H9 (cell line): Measurements from ENCODE around the gene TTC39A. TPM values are rescaled to one million over a fixed set of nuclear protein-coding genes. Genes with fewer than 3 reads are reported as not detected.

Source experiments
- DNase-seq: peaks from one replicate; pipeline ENCODE4 v3.0.0-alpha.2; 2017
- H2AFZ ChIP-seq: one replicate; pipeline ENCODE4 v1.6.1; 2013; ENCODE audit warnings: mild to moderate bottlenecking, low read length, control low read depth, moderate library complexity
- H2AK5ac ChIP-seq: 2 replicates; pipeline ENCODE4 v1.6.1; 2013; ENCODE audit warnings: low read length, control low read depth, mixed read lengths; ENCODE audit not compliant: insufficient read length
- H2BK120ac ChIP-seq: one replicate; pipeline ENCODE4 v1.6.1; 2013; ENCODE audit warnings: low read depth, mild to moderate bottlenecking, low read length, control low read depth, inconsistent platforms; ENCODE audit not compliant: poor library complexity, severe bottlenecking
- H2BK12ac ChIP-seq: 2 replicates; pipeline ENCODE4 v1.6.1; 2013; ENCODE audit warnings: low read length, control low read depth, mixed read lengths, low read depth; ENCODE audit not compliant: insufficient read length
- H2BK15ac ChIP-seq: 2 replicates; pipeline ENCODE4 v1.6.1; 2013; ENCODE audit warnings: low read depth, low read length, control low read depth
- H2BK20ac ChIP-seq: one replicate; pipeline ENCODE4 v1.6.1; 2013; ENCODE audit warnings: low read depth, mild to moderate bottlenecking, low read length, control low read depth, inconsistent platforms; ENCODE audit not compliant: poor library complexity, severe bottlenecking
- H2BK5ac ChIP-seq: 2 replicates; pipeline ENCODE4 v1.6.1; 2013; ENCODE audit warnings: low read length, control low read depth, mixed read lengths; ENCODE audit not compliant: insufficient read length
- H3K14ac ChIP-seq: 2 replicates; pipeline ENCODE4 v1.6.1; 2013; ENCODE audit warnings: low read length, control low read depth; ENCODE audit not compliant: insufficient read depth
- H3K18ac ChIP-seq: 2 replicates; pipeline ENCODE4 v1.6.1; 2013; ENCODE audit warnings: low read depth, mild to moderate bottlenecking, mixed read lengths, low read length, control low read depth; ENCODE audit not compliant: insufficient read length
- H3K23ac ChIP-seq: 2 replicates; pipeline ENCODE4 v1.6.1; 2013; ENCODE audit warnings: low read length, control low read depth, mixed read lengths, low read depth; ENCODE audit not compliant: insufficient read length
- H3K23me2 ChIP-seq: 2 replicates; pipeline ENCODE4 v1.6.1; 2013; ENCODE audit warnings: low read depth, mild to moderate bottlenecking, mixed read lengths, low read length, control low read depth; ENCODE audit not compliant: insufficient read length, poor library complexity, severe bottlenecking
- H3K27ac ChIP-seq: 2 replicates; pipeline ENCODE4 v1.5.1; 2013; ENCODE audit warnings: low read length, control low read depth, mixed read lengths, low read depth; ENCODE audit not compliant: insufficient read length
- H3K27me3 ChIP-seq: 2 replicates; pipeline ENCODE4 v1.6.1; 2013; ENCODE audit warnings: low read length, control low read depth, inconsistent platforms; ENCODE audit not compliant: insufficient read depth
- H3K4ac ChIP-seq: 2 replicates; pipeline ENCODE4 v1.6.1; 2013; ENCODE audit warnings: low read depth, mild to moderate bottlenecking, control low read depth, inconsistent platforms, low read length, moderate library complexity
- H3K4me1 ChIP-seq: 2 replicates; pipeline ENCODE4 v1.6.1; 2013; ENCODE audit warnings: low read length, control low read depth, inconsistent platforms; ENCODE audit not compliant: insufficient read depth
- H3K4me2 ChIP-seq: 2 replicates; pipeline ENCODE4 v1.6.1; 2013; ENCODE audit warnings: low read length, control low read depth, mixed read lengths; ENCODE audit not compliant: insufficient read length, insufficient read depth
- H3K56ac ChIP-seq: 2 replicates; pipeline ENCODE4 v1.6.1; 2013; ENCODE audit warnings: low read depth, mild to moderate bottlenecking, mixed read lengths, low read length, control low read depth; ENCODE audit not compliant: insufficient read length
- H3K79me1 ChIP-seq: 2 replicates; pipeline ENCODE4 v1.6.1; 2013; ENCODE audit warnings: low read depth, mild to moderate bottlenecking, moderate library complexity, low read length, control low read depth, inconsistent platforms; ENCODE audit not compliant: insufficient read depth, poor library complexity, severe bottlenecking
- H3K79me2 ChIP-seq: 2 replicates; pipeline ENCODE4 v1.6.1; 2013; ENCODE audit warnings: low read length, control low read depth, inconsistent platforms; ENCODE audit not compliant: insufficient read depth
- H3K9ac ChIP-seq: 2 replicates; pipeline ENCODE4 v1.6.1; 2013; ENCODE audit warnings: low read length, control low read depth, mixed read lengths; ENCODE audit not compliant: insufficient read length; ENCODE audit errors: extremely low read depth
- H3K9me3 ChIP-seq: one replicate; pipeline ENCODE4 v1.6.1; 2013; ENCODE audit warnings: low read depth, low read length, inconsistent platforms; ENCODE audit not compliant: control insufficient read depth
- H3T11ph ChIP-seq: one replicate; pipeline ENCODE4 v1.6.1; 2013; ENCODE audit warnings: mild to moderate bottlenecking, low read length, control low read depth, inconsistent platforms
- H4K20me1 ChIP-seq: one replicate; pipeline ENCODE4 v1.6.1; 2013; ENCODE audit not compliant: control insufficient read depth, insufficient read length, insufficient read depth
- H4K5ac ChIP-seq: 2 replicates; pipeline ENCODE4 v1.6.1; 2013; ENCODE audit warnings: low read depth, mild to moderate bottlenecking, mixed read lengths, low read length, control low read depth; ENCODE audit not compliant: insufficient read length
- H4K8ac ChIP-seq: replicated peaks from 2 replicates; pipeline ENCODE4 v1.6.1; 2013; ENCODE audit warnings: low read length, control low read depth, mixed read lengths, low read depth; ENCODE audit not compliant: insufficient read length
- H4K91ac ChIP-seq: 2 replicates; pipeline ENCODE4 v1.6.1; 2013; ENCODE audit warnings: low read depth, mild to moderate bottlenecking, moderate library complexity, mixed read lengths, low read length, control low read depth; ENCODE audit not compliant: insufficient read length
- H3K27ac Mint-ChIP-seq, 3 experiments: 2 replicates in 2 of 3; 3 replicates in 1 of 3; pipeline ENCODE4 v1.8.0; 2020 to 2021; ENCODE audit warnings: mixed read lengths in 3 of 3, mild to moderate bottlenecking in 1 of 3, moderate library complexity in 1 of 3
- H3K27me3 Mint-ChIP-seq: 2 replicates; pipeline ENCODE4 v1.8.0; 2021; ENCODE audit warnings: low read depth, mild to moderate bottlenecking, moderate library complexity, mixed read lengths
- H3K36me3 Mint-ChIP-seq, 3 experiments: 2 replicates in 2 of 3; 3 replicates in 1 of 3; pipeline ENCODE4 v1.8.0; 2020 to 2021; ENCODE audit warnings: low read depth in 3 of 3, mixed read lengths in 3 of 3; ENCODE audit not compliant: insufficient read depth in 1 of 3
- H3K4me1 Mint-ChIP-seq, 2 experiments: 2 replicates each; pipeline ENCODE4 v1.8.0; 2020; ENCODE audit warnings: mixed read lengths in 2 of 2
- H3K4me3 Mint-ChIP-seq, 2 experiments: 2 replicates in 1 of 2; 3 replicates in 1 of 2; pipeline ENCODE4 v1.8.0; 2020 to 2021; ENCODE audit warnings: mild to moderate bottlenecking in 2 of 2, mixed read lengths in 2 of 2, moderate library complexity in 1 of 2
- H3K9me3 Mint-ChIP-seq, 2 experiments: 2 replicates in 1 of 2; 3 replicates in 1 of 2; pipeline ENCODE4 v1.8.0; 2020; ENCODE audit warnings: mild to moderate bottlenecking in 2 of 2, mixed read lengths in 2 of 2, moderate library complexity in 1 of 2
- CTCF ChIP-seq: fragments of 200-600 bp; sonication (generic); conservative IDR thresholded peaks from 3 replicates; pipeline ENCODE4 v1.8.0; 2021; ENCODE audit warnings: antibody characterized with exemption, mild to moderate bottlenecking
- WGBS: extraction: QIAGEN DNeasy Blood & Tissue Kit; methylation state at CpG from one replicate; pipeline ENCODE4 v1.1.7; 2013; ENCODE audit warnings: missing lambda C conversion rate, low lambda C conversion rate, mixed read lengths; ENCODE audit not compliant: insufficient read length; ENCODE audit errors: extremely low coverage; 5-methylcytosine and 5-hydroxymethylcytosine counted together
- total RNA-seq: library from RNA; stranded (reverse); gene quantifications from 2 replicates; pipeline ENCODE4 v1.2.1, GENCODE V29; 2021

The TTC39A gene
- total RNA-seq, 1 experiment from 2014 or later, result 7.7 TPM

GRCh38 chr1:51281807-51282206 is 48.6 kb downstream of the TTC39A start:
- H3K9ac ChIP-seq, result no peak overlapping the region
- no peak overlapping the region for H4K8ac ChIP-seq
- H3K23ac ChIP-seq, result no peak overlapping the region
- no peak overlapping the region for H3K27ac Mint-ChIP-seq
- no peaks in the 10 kb centered on the region for H3K27me3 ChIP-seq
- H3K14ac ChIP-seq, result no peak overlapping the region
- no peak overlapping the region for H3K4me2 ChIP-seq
- H2BK5ac ChIP-seq, result no peak overlapping the region
- no peak overlapping the region for H3K18ac ChIP-seq
- no peak for DNase-seq
- H3K36me3 Mint-ChIP-seq, result no peaks in the 10 kb centered on the region; a peak in 1 of 7 replicates
- H3T11ph ChIP-seq, result no peak overlapping the region
- no CpG with 5 or more reads among the region's 5 CpGs for WGBS
- H4K5ac ChIP-seq, result no peak overlapping the region
- no peak overlapping the region for H3K56ac ChIP-seq
- H2BK12ac ChIP-seq, result no peak overlapping the region
- no peaks in the 10 kb centered on the region for H3K79me2 ChIP-seq
- no peak overlapping the region for H2BK20ac ChIP-seq
- H2BK120ac ChIP-seq, result no peak overlapping the region
- no peaks in the 10 kb centered on the region for H3K79me1 ChIP-seq
- no peak for TF ChIP-seq CTCF
- H2AFZ ChIP-seq, result no peak overlapping the region
- H3K23me2 ChIP-seq, result no peaks in the 10 kb centered on the region
- no peak overlapping the region for H4K91ac ChIP-seq
- no peaks in the 10 kb centered on the region for H3K27me3 Mint-ChIP-seq
- H3K4ac ChIP-seq, result no peak overlapping the region
- no peak overlapping the region for H2BK15ac ChIP-seq
- H3K9me3 Mint-ChIP-seq, result no peaks in the 10 kb centered on the region
- no peaks in the 10 kb centered on the region for H3K4me1 ChIP-seq
- no peak overlapping the region for H2AK5ac ChIP-seq
- H3K4me1 Mint-ChIP-seq, result peaks cover 4 to 7% of the 10 kb centered on the region in 2 experiments; a peak in 3 of 4 replicates
- H3K4me3 Mint-ChIP-seq, result no peak overlapping the region
- H3K27ac ChIP-seq, result no peak overlapping the region
- H3K9me3 ChIP-seq, result no peaks in the 10 kb centered on the region
- H4K20me1 ChIP-seq, result no peaks in the 10 kb centered on the region
